ENCODE results near the gene NCBP3.
"Not testable (repeated sequence)": the region's sequence is repeated elsewhere in the genome, so short reads cannot be mapped to it uniquely, and the experiment has no call there.

Gene NCBP3

DNA sequence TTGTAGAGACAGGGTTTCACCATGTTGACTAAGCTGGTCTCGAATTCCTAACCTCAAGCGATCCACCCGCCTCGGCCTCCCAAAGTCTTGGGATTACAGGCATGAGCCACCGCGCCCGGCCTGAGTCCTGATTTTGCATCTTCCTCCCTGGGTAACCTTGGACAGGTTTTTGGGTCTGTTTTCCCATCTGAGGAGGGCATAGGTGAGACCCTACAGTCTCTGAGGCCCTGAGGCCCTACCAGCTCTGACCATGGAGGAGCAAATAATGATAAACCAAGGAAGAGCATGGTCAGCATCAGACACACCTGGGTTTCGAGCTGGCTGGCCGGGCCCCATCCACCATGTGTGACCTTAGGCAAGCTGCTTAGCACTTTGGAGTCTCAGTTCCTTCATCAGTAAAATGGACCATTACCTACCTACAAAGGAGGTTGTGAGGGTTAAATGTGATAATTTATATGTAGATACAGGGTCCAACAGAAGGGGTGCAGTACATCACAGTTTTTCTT is 1.2 kb upstream of the NCBP3 start:
- no peak for DNase-seq (ENCODE audit: low read depth)

DNA sequence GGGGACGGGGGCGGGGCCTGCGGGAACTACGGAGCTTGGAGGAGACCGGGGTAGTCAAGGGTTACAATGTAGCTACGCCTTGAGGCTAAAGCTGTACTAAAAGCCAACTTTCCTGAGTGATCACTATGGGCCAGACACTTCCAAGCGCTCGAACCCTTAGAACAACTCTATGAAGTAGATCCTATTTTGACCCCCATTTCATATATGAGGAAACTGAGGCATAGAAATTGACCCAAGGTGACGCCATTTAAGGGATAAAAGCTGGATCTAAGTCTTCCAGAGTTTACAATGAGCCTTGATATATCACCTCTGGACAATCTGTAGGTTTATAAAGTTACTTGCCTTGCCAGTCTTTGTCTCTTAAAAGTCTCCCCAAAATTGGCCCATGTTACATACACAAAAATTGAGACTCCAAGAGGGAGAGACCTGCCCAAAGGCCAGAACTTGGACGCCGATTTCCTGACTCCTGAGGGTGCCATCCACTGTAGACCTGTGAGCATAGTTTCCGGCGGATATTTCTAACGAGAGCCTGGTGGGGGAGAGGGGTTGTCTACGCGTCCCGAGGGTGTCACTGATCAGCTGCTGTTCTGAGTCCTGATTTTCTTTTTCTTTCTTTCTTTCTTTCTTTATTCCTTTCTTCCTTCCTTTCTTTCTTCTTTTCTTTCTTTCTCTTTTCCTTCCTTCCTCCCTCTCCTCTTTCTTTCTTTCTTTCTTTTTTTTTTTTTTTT is 555 bp upstream of the NCBP3 start:
- no peak for DNase-seq (ENCODE audit: low read depth)

DNA sequence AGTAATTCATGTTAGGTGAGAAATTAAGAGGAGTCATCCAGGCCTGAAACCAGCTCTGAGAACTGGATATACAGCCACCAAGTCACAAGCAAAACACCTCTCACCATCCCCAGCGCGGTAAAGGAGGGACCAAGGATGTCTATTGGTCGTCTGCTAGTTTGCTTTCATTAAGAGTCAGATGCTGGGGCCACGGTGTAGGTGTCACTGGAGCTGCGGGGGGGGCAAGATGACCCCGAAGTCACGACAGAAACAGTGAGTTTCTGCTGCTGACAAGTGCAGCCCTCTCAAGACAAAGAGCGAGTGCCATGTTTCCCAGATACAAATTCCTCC is 790 bp downstream of the NCBP3 start:
- peak; percentile 14 for DNase-seq (ENCODE audit: low read depth)

DNA sequence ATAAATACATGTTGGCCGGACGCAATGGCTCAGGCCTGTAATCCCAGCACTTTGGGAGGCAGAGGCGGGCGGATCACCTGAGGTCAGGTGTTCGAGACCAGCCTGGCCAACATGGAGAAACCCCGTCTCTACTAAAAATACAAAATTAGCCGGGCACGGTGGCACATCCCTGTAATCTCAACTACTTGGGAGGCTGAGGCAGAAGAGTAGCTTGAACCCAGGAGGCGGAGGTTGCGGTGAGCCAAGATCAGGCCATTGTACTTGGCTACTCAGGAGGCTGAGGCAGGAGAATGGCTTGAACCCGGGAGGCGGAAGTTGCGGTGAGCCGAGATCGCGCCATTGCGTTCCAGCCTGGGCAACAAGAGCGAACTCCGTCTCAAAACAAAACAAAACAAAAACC is 1.5 kb downstream of the NCBP3 start:
- DNase-seq (ENCODE audit: low read depth) = not testable (repeated sequence)

DNA sequence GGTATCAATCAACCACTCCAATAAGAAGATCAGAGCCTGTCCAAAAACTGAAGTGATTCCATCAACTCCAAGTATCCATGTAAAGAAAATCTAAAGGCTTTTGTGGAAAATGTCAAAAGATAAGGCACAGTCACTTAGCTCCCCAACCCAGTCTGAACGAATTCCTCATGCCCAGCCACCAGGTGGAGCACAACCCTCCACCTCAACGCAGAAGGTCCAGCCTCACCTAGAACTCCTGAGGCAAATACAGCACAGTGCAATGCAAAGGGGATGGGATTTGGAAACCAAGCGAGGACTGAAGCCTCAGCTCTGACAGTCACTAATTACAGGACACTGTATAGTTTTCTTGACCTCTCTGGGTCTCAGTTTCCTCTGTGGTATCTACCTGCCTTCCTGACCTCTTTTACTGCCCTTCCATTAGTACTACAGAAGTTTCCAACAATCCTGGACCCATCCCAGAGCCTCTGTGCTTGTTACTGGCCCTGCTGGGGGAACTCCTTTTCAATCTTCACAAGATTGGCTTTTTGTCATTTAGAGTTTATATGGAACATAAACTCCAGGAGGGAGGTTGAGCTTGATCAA is 2.0 kb downstream of the NCBP3 start:
- no peak for DNase-seq (ENCODE audit: low read depth)

DNA sequence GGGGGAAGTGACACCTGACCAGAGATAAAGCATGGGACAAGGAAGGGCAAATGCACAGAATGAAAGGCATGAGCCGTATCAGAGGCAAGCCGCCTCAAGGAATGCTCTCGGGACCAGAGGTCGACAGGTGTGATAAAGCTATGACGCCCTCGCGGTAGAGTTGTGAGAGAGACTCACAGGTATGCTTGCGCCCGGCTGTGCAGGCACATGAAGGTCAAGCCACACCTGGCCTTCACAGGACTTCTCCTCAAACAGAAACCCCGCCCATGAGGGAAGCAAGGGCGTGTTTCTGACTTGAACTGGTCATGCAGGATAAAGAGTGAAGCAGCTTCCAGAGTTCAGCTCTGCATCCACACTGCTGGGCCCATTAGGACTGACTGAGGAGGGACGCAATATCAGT is 7.8 kb downstream of the NCBP3 start:
- no peak for DNase-seq (ENCODE audit: low read depth)

DNA sequence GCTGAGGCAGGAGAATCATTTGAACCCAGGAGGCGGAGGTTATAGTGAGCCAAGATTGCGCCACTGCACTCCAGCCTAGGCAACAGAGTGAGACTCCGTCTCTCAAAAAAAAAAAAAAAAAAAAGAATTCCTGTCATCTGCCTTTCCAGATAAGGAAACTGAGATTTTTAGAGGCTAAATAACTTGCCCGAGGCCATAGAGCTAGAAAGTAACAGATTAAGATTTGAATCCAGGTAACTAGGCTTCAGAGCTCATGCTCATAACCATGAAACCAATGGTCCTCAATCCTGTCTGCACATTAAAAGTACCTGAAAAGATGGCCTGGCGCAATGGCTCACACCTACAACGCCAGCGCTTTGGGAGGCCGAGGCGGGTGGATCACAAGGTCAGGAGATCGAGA is 9.5 kb downstream of the NCBP3 start:
- no peak for DNase-seq (ENCODE audit: low read depth)

DNA sequence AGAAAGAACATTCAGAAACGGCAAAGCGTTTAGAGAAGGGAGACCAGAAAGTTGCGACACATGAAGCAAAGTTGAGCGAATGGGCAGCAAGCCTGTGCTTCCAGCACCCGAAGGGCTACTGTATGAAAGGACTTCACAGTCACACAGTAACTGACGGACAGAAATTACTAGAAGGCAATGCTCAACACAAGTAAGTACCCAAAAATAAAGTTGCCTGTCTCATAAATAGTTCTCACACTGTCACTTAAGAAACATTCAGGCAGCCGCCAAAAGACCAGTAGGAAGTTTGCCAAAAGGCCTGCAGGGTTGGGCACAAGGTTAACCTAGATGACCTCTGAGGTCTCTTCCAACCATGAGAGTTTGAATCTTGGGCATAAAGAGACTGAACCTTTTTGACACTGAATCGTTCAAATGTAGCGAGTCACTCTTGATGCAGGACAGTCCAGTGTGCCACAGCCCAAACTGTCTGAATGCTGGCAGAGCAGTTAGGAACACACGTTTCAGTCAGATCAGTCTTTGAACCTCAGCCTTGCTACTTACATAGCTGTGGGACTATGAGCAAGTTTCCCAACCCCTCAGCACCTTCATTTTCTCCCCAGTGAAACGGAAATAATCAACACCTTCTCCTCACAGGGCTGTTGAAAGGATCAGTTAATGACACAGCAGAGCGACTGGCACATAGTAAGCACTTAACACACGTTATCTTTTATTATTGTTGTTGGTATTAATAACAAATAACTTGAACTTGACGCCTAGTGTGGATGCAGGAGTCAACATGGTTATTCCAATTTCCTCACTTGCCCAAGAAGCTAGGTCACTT is 10.4 kb downstream of the NCBP3 start:
- DNase-seq (ENCODE audit: low read depth) = no peak

DNA sequence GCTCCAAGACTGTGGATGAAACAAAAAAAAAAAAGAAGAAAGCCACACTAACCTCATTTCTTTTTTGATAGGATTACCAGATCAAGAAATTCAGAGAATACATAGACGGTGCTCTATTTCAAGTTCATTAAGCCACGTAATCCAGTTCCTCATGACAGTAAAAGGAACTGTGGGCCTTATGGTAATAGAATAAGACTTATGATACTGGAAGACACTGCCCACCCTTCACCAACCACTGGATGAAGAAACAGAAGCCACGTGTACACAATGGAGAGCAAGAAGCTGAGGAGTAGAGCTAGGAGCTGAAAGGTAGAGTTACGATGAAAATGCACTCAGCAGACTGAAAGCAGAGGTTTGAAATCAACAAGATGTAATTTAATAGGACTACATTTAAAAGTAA is 11.2 kb downstream of the NCBP3 start:
- DNase-seq (ENCODE audit: low read depth) = no peak

DNA sequence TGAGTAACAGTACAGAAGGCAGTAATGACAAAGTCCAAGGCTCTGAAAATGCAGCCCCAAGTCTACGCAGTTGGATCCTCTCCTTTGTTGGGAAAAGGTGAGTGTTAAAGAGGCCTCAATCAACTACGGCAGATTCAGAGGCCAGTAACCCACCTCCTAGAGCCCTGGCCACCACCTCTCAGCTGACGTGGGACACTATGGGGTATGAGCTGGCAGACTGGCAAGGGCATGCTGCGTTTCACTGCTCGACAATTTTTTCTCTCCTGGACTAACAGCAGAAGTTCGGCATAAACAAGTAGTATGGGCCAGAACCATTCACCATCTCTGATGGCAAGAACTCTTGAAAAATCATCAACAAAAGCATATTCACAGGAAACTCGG is 17.2 kb downstream of the NCBP3 start:
- DNase-seq (ENCODE audit: low read depth) = no peak

DNA sequence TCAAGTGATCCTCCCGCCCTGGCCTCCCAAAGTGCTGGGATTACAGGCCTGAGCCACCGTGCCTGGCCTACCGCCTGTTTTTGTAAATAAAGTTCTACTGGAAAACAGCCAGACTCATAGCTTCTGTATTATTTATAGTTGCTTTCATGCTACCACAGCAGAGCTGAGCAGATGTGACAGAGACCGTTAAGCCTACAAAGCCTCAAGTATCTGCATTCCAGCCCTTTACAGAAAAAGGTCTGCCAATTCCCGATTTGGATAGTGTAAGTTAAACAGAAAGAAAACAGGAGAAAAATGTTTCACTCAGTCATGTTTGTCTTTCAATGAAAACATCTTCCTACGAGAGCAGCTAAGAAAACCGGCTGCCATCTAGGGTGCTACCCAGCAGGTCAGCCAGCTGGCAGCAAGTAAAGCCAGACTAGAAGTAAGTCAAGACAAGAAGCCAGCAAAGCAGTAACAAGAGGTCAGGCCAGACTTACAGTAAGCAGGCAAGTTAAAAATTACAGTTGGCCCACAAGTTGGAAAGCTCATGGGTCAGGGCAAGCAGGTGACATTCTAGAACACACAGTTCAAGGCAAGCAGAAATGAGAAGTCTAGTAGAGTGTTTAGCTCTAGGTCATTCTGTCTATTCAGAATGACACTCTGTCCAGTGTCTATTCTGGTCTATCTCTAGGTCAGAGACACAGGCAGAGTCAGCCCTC is 17.7 kb downstream of the NCBP3 start:
- no peak for DNase-seq (ENCODE audit: low read depth)

DNA sequence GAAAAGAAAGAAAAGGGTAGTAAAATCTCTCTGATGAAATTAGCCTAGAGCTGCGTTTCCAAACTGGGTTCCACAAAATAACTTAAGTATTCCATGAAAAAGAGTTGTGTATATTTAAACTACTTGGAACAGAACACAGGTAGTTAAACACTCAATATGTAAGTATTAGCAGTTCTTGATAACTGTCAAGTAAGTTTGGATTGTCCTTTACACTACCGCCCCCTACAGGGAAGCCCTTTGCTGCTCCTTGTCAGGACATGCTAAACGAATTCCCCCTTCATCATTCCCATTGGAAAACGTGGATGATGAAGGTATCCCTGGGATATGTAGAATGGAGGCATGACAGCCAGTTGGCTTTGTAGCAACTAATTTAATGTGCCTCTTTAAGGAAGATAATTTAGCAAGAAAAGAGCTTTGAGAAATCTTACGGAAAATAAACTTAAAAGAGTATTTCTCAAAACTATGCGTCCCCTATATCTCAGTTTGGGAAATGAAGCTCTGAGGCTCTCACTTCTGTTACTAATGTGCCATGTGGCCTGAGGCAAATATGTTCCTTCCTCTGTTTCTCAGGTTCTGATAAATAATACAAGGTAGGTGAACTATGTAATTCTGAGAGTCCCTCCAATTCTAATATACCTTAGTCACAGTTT is 18.8 kb downstream of the NCBP3 start:
- DNase-seq (ENCODE audit: low read depth) = peak; percentile 47

DNA sequence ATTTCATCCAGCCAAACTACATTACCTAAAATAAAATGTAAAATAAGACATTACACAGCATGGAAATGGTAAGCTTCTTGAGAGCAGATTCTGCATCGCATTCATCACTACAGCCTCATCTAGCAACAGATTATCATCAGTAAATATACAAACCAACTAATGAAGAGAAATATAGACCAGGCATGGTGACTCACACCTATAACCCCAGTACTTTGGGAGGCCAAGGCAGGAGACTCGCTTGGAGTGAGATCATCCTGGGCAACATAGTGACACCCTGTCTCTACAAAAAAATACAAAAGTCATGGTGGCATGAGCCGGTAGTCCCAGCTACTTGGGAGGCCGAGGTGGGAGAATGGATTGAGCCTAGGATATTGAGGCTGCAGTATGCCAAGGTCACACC is 19.9 kb downstream of the NCBP3 start:
- no peak for DNase-seq (ENCODE audit: low read depth)

DNA sequence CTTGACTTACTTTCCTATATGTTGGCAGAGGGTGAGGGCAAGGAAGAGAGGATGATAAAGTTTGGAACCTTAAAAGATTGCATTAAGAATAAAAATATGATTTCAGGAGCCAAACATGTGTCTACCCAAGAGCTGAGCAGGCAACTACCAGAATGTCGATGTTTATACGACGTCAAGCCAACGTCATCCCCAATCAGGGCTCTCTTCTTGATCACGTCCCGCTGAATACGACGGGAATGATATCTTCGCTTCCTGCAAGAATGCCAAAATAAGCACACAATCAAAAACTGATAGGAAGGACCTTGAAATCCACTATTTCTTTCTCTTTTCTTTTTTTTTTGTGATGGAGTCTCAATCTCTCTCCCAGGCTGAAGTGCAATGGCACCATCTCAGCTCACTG is 24.9 kb downstream of the NCBP3 start:
- no peak for DNase-seq (ENCODE audit: low read depth)

DNA sequence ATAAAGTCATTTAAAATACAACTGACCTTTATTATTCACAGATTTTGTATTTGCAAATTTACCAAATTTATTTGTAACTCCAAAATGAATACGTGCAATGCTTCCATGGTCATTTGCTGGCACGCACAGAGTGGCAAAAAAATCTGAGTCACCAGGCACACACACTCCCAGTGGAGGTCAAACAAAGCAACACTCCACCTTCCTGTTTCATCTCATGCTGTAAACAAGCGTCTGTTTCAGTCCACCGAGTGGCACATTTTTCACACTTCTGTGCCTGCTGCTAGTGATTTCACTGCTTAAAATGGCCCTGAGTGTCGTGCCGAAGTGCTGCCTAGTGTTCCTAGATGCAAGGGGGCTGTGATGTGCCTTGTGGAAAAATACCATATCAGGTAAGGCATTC is 27.3 kb downstream of the NCBP3 start:
- no peak for DNase-seq (ENCODE audit: low read depth)

DNA sequence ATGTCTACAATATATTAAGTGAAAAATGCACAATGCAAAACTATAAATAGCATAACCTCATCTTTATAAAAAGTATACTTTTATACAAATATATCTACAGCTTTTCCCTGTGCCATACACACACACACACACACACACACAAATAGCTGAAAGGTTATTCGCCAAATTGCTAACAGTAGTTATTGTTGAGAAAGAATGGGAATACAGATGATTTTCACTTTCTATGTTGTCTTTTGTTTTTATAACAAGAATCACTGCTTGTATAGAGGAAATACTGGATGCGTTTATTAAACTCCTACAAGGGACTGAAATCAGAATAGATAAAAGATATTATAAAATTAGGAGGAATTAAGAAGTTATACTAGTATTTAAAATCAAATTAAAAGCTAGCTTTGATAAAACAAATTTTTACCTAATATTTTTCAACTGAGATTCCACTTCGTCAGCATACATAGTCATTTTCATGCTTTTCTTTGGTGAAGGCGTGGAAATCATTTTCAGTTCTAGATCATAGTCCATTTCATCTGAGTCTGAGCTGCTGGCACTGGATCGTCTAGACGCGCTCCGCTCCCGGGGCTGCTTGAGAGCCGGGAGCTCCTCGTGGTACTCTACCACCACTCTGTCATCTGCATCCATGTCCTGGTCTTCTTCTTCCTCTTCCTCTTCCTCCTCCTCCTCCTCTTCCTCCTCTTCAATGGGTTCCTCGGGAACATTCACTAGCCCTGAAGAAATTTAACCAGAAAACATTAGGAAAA is 28.0 kb downstream of the NCBP3 start:
- no peak for DNase-seq (ENCODE audit: low read depth)

DNA sequence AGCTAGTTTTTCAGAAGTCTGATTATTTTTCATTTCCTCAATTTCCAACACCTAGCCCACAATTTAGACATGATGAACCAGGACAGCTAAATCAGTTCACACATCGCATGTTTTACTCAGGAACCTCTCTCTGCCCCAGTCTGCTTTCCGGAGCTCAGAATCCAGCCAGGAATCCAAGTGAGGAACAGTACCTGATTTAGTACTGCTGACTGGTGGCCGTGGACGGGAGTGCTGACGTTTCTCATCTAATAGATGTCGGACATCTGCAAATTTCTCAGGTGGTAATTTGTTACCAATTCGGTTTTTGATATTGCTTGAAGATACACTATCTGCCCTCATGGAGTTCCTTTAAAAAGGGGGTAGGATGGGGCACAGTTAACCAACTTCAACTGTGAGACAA is 30.1 kb downstream of the NCBP3 start:
- no peak for DNase-seq (ENCODE audit: low read depth)

DNA sequence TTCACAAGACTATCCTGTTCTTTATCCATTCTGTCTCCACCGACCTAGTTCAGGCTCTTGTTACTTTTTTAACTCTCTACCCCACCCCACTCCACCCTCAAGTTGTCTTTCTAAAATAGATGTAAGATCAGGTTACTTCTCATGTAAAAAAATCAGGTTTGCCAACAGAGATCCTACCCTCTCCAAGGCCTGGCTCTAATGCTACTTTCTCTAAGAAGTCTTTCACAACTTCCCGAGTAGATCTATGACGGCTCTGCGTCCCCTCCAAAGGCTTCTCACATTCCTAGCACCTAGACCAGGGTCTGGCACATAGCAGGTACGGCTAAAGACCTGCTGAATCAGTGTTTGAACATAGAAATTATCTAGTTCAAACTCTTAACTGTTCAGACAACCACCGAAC is 30.9 kb downstream of the NCBP3 start:
- no peak for DNase-seq (ENCODE audit: low read depth)

DNA sequence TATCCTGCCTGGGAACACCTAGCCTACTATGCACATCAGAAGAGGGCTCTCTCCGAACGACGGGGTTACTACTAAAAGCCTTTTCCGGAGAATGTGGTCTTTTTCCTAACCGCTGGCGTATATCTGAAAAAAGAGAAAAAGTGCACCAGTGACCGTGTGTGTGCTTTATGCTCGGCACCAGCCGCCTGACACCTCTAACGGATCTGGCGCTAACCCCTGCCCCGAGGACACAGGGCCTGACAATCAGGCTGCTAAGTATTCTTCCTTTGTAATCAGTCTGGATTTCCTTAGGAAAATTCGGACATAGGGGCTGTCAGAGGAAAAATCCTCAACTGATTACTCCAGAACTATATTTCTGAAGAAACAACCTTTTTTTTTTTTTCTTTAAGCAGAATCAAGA is 31.7 kb downstream of the NCBP3 start:
- DNase-seq (ENCODE audit: low read depth) = no peak

DNA sequence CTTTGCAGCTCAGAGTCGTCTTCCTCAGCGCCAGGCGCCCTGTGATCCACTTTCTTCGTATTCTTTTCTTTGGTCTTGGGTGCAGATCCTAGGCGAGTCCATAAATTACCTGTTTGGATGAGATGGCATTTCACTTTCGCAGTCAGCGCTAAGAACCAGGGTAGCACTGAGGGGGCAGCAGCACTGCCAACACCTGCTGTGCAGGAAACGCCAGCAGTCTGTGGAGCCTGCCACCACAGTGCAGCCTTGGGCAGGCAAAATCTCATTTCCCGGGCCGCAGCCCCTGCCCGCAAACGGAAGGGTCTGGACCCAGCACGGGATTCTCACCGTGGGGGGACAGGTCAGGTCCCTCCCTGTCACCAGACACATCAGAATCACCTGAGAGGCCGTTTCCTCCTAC is 32.9 kb downstream of the NCBP3 start:
- DNase-seq (ENCODE audit: low read depth) = no peak

DNA sequence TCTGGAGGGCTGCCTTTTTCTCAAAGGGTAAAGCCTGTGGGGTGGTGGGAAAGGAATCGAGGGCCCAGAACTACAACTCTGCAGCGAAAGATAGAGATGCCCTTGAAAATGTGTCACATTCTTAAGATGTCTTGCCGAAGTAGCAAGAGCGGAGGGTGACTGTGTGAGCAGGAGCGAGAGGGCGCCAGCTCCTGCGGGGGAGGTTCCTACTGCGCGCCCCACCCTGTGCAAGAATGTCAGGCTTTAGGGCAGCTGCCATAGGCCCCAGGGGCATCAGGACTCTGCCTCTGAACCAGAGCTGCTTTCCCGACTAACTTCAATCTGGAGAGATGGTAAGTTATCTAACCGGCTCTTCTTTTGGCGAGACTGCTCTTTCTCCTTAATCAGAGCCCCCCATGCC is 33.3 kb downstream of the NCBP3 start:
- DNase-seq (ENCODE audit: low read depth) = no peak

DNA sequence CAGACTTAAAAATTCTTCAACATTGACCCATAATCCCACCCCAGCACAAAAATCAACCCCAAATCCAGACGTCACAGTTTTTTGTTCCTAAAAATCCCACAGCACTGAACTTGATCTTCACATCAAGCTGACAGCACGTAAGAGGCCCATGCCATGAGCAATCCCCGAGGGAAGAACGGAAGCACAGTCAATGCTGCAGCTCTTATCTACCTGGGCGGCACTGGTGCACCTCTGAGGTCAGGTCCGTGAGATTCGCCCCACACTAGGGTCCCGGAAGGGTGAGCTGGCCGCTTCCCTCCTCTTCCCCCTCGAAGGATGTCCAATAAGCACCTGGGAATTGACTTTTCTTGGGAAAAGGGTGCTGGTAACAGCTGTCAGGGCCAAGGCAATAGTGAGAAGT is 33.8 kb downstream of the NCBP3 start:
- no peak for DNase-seq (ENCODE audit: low read depth)

Data from stimulated activated CD8-positive, alpha-beta memory T cell treated with anti-CD3 and anti-CD28 coated beads, Interleukin-7, amount 100 ng/mL, for 24 hours (primary cell).